A549 (cell line): Measurements from ENCODE around the gene HNRNPUL1. TPM values are rescaled to one million over a fixed set of nuclear protein-coding genes. Genes with fewer than 3 reads are reported as not detected.

Experiments
- ATAC-seq, 2 experiments: fragments of 200-7000 bp in 1 of 2; fragments of >200 bp in 1 of 2; cut with Nextera tagmentation in 1 of 2; cut with Tn5 transposase in 1 of 2; 3 replicates each; pipeline versions ENCODE4 v1.8.0 to v1.9.1; 2018 to 2020; ENCODE audit warnings: mild to moderate bottlenecking in 1 of 2, moderate library complexity in 1 of 2
- CTCF ChIA-PET: fragments of 300-600 bp; sonication (Branson Sonifier 250); formaldehyde crosslinking; extraction: SDS; loops from one replicate; lab custom pipeline; 2021; ENCODE audit warnings: antibody characterized with exemption, inconsistent platforms; lab: Yijun Ruan, JAX
- POLR2A ChIA-PET: fragments of 350-600 bp; formaldehyde crosslinking; extraction: SDS; loops from one replicate; lab custom pipeline; 2021; ENCODE audit warnings: antibody characterized with exemption, inconsistent platforms; lab: Yijun Ruan, JAX
- DNase-seq, 2 experiments: peaks; one replicate each; pipeline versions ENCODE4 v3.0.0 to v3.0.0-alpha.2; 2011 to 2016; ENCODE audit warnings: low read depth in 1 of 2, low spot score in 1 of 2
- FAIRE-seq: peaks from 2 replicates; lab custom pipeline; 2011; peaks lifted over from hg19 to GRCh38; lab: Jason Lieb, UNC
- H3K27ac ChIP-seq, 2 experiments: fragments of >200 bp; sonication (Bioruptor Twin); formaldehyde crosslinking; 3 replicates each; pipeline ENCODE4 v1.5.1; 2016 to 2017
- H3K4me1 ChIP-seq: fragments of >200 bp; sonication (Bioruptor Twin); formaldehyde crosslinking; 3 replicates; pipeline ENCODE4 v1.6.1; 2016
- H3K4me2 ChIP-seq: fragments of >200 bp; sonication (Bioruptor Twin); formaldehyde crosslinking; 3 replicates; pipeline ENCODE4 v1.6.1; 2016
- H3K4me3 ChIP-seq: fragments of >200 bp; sonication (Bioruptor Twin); formaldehyde crosslinking; 3 replicates; pipeline ENCODE4 v1.5.1; 2016
- H3K9me3 ChIP-seq: fragments of >200 bp; sonication (Bioruptor Twin); formaldehyde crosslinking; 3 replicates; pipeline ENCODE4 v1.6.1; 2016
- BCL3 ChIP-seq: fragments of >200 bp; sonication (Bioruptor Twin); formaldehyde crosslinking; IDR thresholded peaks from 3 replicates; pipeline ENCODE4 v1.6.1; 2016
- EHMT2 ChIP-seq: fragments of 200-600 bp; sonication (generic); IDR thresholded peaks from 2 replicates; pipeline ENCODE4 v1.6.1; 2016; ENCODE audit warnings: antibody characterized with exemption, low read depth, mild to moderate bottlenecking, moderate library complexity
- ELK1 ChIP-seq: fragments of 150-350 bp; IDR thresholded peaks from 2 replicates; pipeline ENCODE4 v1.6.1; 2014; ENCODE audit warnings: low read depth, mild to moderate bottlenecking, low read length
- FOSB ChIP-seq: fragments of 250-450 bp; sonication (Bioruptor Pico); IDR thresholded peaks from 2 replicates; pipeline ENCODE4 v1.5.0; 2020; ENCODE audit warnings: mild to moderate bottlenecking, moderate library complexity
- HDAC2 ChIP-seq: fragments of 200-600 bp; sonication (generic); IDR thresholded peaks from 2 replicates; pipeline ENCODE4 v1.6.1; 2016
- HOXA7 ChIP-seq: fragments of 250-450 bp; sonication (Bioruptor Pico); IDR thresholded peaks from 2 replicates; pipeline ENCODE4 v1.5.0; 2020; ENCODE audit warnings: mild to moderate bottlenecking, moderate library complexity
- HOXB5 ChIP-seq: fragments of 250-450 bp; sonication (Bioruptor Pico); IDR thresholded peaks from 2 replicates; pipeline ENCODE4 v1.5.0; 2020; ENCODE audit warnings: mild to moderate bottlenecking, moderate library complexity
- NFE2L2 ChIP-seq: fragments of 150-350 bp; conservative IDR thresholded peaks from 2 replicates; pipeline ENCODE4 v1.6.1; 2014; ENCODE audit warnings: low read length
- POLR2A ChIP-seq: IDR thresholded peaks from 2 replicates; pipeline ENCODE4 v1.6.1; 2012; ENCODE audit warnings: mild to moderate bottlenecking, low read length
- REST ChIP-seq: fragments of 200-600 bp; sonication (generic); IDR thresholded peaks from 2 replicates; pipeline ENCODE4 v1.6.1; 2016; ENCODE audit warnings: antibody characterized with exemption, mild to moderate bottlenecking, moderate library complexity
- TFCP2L1 ChIP-seq: fragments of 250-450 bp; sonication (Bioruptor Pico); IDR thresholded peaks from 2 replicates; pipeline ENCODE4 v1.5.0; 2021; ENCODE audit warnings: mild to moderate bottlenecking
- TP53 ChIP-seq: fragments of 250-450 bp; sonication (Bioruptor Pico); IDR thresholded peaks from 2 replicates; pipeline ENCODE4 v1.5.0; 2021; ENCODE audit warnings: mild to moderate bottlenecking, moderate library complexity
- USF2 ChIP-seq: fragments of 450-650 bp; IDR thresholded peaks from 2 replicates; pipeline ENCODE4 v1.6.1; 2014; ENCODE audit warnings: antibody characterized with exemption
- ZSCAN20 ChIP-seq: fragments of 250-450 bp; sonication (Bioruptor Pico); IDR thresholded peaks from 2 replicates; pipeline ENCODE4 v1.8.0; 2022; ENCODE audit warnings: mild to moderate bottlenecking, moderate library complexity
- WGBS: methylation state at CpG from one replicate; pipeline ENCODE4 v1.1.6; 2017; ENCODE audit errors: missing lambda C conversion rate; 5-methylcytosine and 5-hydroxymethylcytosine counted together
- polyA plus RNA-seq, 4 experiments: library from polyadenylated mRNA; depleted of rRNA in 3 of 4; stranded (reverse); fragments of >200 nt; fragmentation: RNase III in 1 of 4; extraction: RNeasy Plus Mini Kit Qiagen cat#74134 plus additional on column Dnase treatment in 1 of 4; gene quantifications; 2 replicates in 3 of 4; 3 replicates in 1 of 4; pipeline ENCODE4 v1.2.3, GENCODE V29; 2011 to 2017

HNRNPUL1 gene
- polyA plus RNA-seq, 2 of the 4 experiments (the other 2 are of a cell fraction) = 89.5 to 278 TPM

GRCh38 chr19:41307090-41307875 is 43.1 kb downstream of the HNRNPUL1 start:
- no peak for ATAC-seq
- ChIA-PET POLR2A (interaction anchor here (0.6 to 4.4 kb wide), 3 partner anchors 43 to 114 kb away, joined by 3 to 28 read pairs (median 20); partner anchors contain the start of gene HNRNPUL1), CTCF (interaction anchor here (0.6 to 19.5 kb wide), 49 partner anchors 13 to 645 kb away, joined by 3 to 598 read pairs (median 6); partner anchors contain the start of genes AXL, DMAC2, ERICH4 and HNRNPUL1)

More at GRCh38 chr19:41307090-41307875, 43.1 kb downstream of the HNRNPUL1 start:
- H3K4me2 ChIP-seq = no peak overlapping the region
- no peak overlapping the region for H3K4me3 ChIP-seq
- peak; percentile 74 for FAIRE-seq
- H3K9me3 ChIP-seq = no peaks in the 10 kb centered on the region
- no peak for DNase-seq
- TF ChIP-seq HOXA7 (CRISPR knock-in tag) (0 out of 2 replicates have a peak, but pooled peaks have one; percentile 21), EHMT2 (no peak), USF2 (no peak), HOXB5 (CRISPR knock-in tag) (no peak), ZSCAN20 (no peak), POLR2A (no peak), TP53 (CRISPR knock-in tag) (no peak), REST (no peak), NFE2L2 (no peak), FOSB (0 out of 2 replicates have a peak, but pooled peaks have one; percentile 21), TFCP2L1 (CRISPR knock-in tag) (no peak), ELK1 (no peak), HDAC2 (no peak), BCL3 (no peak)
- peaks cover 24% of the 10 kb centered on the region for H3K4me1 ChIP-seq
- WGBS = 70% methylated on average over 8 of the region's 8 CpGs
- no peak overlapping the region for H3K27ac ChIP-seq
